ENCODE results near the gene DRC7. TPM values are rescaled to one million over a fixed set of nuclear protein-coding genes. Genes with fewer than 3 reads are reported as not detected.

The DRC7 gene
- total RNA-seq, 1 experiment from 2014 or later = 0.72 TPM

DNA sequence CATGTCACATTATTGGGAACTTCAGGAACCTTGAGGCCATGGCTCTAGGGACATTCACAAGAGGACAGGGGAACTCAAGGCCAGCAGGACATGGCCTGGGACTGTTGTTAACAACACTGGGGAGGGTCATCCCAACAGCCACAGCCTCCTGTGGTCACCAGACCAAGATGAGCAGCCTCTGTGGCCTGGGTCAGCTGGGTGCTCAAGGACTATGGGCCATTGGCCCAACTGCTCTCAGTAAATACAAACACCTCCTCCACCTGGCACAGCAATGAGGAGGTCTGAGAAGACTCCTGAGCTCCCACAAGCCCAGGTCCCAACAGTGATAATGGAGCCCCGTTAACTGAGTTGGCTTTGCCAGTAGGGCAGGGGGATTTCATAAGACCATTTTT, 86.7 kb downstream of the DRC7 start:
- Histone ChIP-seq H2BK120ac (ENCODE audit: low read depth, low read length, poor library complexity, severe bottlenecking) (no peak overlapping the region), H3K4me2 (ENCODE audit: insufficient read depth, insufficient read length, low read length) (no peak overlapping the region), H4K91ac (ENCODE audit: insufficient read length, low read depth, low read length) (no peak overlapping the region), H3K9ac (ENCODE audit: extremely low read depth, insufficient read length, low read length) (no peak overlapping the region), H3K9me3 (ENCODE audit: control insufficient read depth, low read depth, low read length) (no peaks in the 10 kb centered on the region), H3K4me1 (ENCODE audit: insufficient read depth, low read length) (peaks cover 2% of the 10 kb centered on the region; the same call in 1 of the 2 replicates), H3K23ac (ENCODE audit: insufficient read length, low read depth, low read length) (no peak overlapping the region), H3K79me2 (ENCODE audit: insufficient read depth, low read length) (no peaks in the 10 kb centered on the region), H2BK5ac (ENCODE audit: insufficient read length, low read length) (no peak overlapping the region), H3K23me2 (ENCODE audit: insufficient read length, low read depth, low read length, poor library complexity, severe bottlenecking) (no peaks in the 10 kb centered on the region), H3K18ac (ENCODE audit: insufficient read length, low read depth, low read length) (no peak overlapping the region), H3K4ac (ENCODE audit: low read depth, low read length) (no peak overlapping the region), H4K8ac (replicated peaks; ENCODE audit: insufficient read length, low read depth, low read length) (no peak overlapping the region), H3T11ph (ENCODE audit: low read length) (no peak overlapping the region), H3K14ac (ENCODE audit: insufficient read depth, low read length) (no peak overlapping the region), H3K79me1 (ENCODE audit: insufficient read depth, low read depth, low read length, poor library complexity, severe bottlenecking) (no peaks in the 10 kb centered on the region), H2BK20ac (ENCODE audit: low read depth, low read length, poor library complexity, severe bottlenecking) (no peak overlapping the region), H3K27ac (ENCODE audit: insufficient read length, low read depth, low read length) (no peak overlapping the region), H2BK12ac (ENCODE audit: insufficient read length, low read depth, low read length) (no peak overlapping the region), H4K20me1 (ENCODE audit: control insufficient read depth, insufficient read depth, insufficient read length) (no peaks in the 10 kb centered on the region), H3K27me3 (ENCODE audit: insufficient read depth, low read length) (no peaks in the 10 kb centered on the region), H2AK5ac (ENCODE audit: insufficient read length, low read length) (no peak overlapping the region), H2BK15ac (ENCODE audit: low read depth, low read length) (no peak overlapping the region), H3K56ac (ENCODE audit: insufficient read length, low read depth, low read length) (no peak overlapping the region), H4K5ac (ENCODE audit: insufficient read length, low read depth, low read length) (no peak overlapping the region), H2AFZ (ENCODE audit: low read length) (no peak overlapping the region)
- Mint-ChIP-seq H3K27ac (no peak overlapping the region), H3K27me3 (ENCODE audit: low read depth) (peaks cover 7% of the 10 kb centered on the region), H3K36me3 (ENCODE audit: insufficient read depth in 1 of 3, low read depth in 3 of 3) (no peaks in the 10 kb centered on the region; a peak in 1 of 7 replicates), H3K4me1 (peaks cover 10 to 17% of the 10 kb centered on the region in 2 experiments), H3K4me3 (no peak overlapping the region), H3K9me3 (no peaks in the 10 kb centered on the region; a peak in 2 of 5 replicates)
- WGBS (ENCODE audit: extremely low coverage, insufficient read length, low lambda C conversion rate) = no CpG with 5 or more reads among the region's 1 CpG
- TF ChIP-seq, protein P1, sequence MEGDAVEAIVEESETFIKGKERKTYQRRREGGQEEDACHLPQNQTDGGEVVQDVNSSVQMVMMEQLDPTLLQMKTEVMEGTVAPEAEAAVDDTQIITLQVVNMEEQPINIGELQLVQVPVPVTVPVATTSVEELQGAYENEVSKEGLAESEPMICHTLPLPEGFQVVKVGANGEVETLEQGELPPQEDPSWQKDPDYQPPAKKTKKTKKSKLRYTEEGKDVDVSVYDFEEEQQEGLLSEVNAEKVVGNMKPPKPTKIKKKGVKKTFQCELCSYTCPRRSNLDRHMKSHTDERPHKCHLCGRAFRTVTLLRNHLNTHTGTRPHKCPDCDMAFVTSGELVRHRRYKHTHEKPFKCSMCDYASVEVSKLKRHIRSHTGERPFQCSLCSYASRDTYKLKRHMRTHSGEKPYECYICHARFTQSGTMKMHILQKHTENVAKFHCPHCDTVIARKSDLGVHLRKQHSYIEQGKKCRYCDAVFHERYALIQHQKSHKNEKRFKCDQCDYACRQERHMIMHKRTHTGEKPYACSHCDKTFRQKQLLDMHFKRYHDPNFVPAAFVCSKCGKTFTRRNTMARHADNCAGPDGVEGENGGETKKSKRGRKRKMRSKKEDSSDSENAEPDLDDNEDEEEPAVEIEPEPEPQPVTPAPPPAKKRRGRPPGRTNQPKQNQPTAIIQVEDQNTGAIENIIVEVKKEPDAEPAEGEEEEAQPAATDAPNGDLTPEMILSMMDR (conservative IDR thresholded peaks at IDR 0.05) = no peak
- no peak for DNase-seq

Small RNAs within 50 kb of the gene (microRNA-seq; reads per million reads assigned to microRNA genes)
- gene MIR6772 (ENCODE audit: borderline microRNAs expressed) = not detected

Other genes with a start within 250 kb of the DRC7 start
- gene CIAPIN1, start 247.4 kb upstream of the DRC7 start, total RNA-seq (2021) = 82.8 and 85.3 TPM in 2 replicates
- gene COQ9, start 247.3 kb upstream of the DRC7 start, total RNA-seq (2021) = 31.7 and 32.9 TPM in 2 replicates
- 85.6 and 86.0 TPM in 2 replicates for gene POLR2C, start 232.1 kb upstream of the DRC7 start, total RNA-seq (2021)
- 13.1 and 13.2 TPM in 2 replicates for gene DOK4, start 208.3 kb upstream of the DRC7 start, total RNA-seq (2021)
- gene CCDC102A, start 158.2 kb upstream of the DRC7 start, total RNA-seq (2021) = 6.6 and 8.2 TPM in 2 replicates
- gene ADGRG5, start 152.2 kb upstream of the DRC7 start, total RNA-seq (2021) = 11.7 and 12.1 TPM in 2 replicates
- 0.57 and 1.1 TPM in 2 replicates for gene ADGRG1, start 66.2 kb upstream of the DRC7 start, total RNA-seq (2021)
- 0.46 and 0.64 TPM in 2 replicates for gene ADGRG3, start 26.5 kb upstream of the DRC7 start, total RNA-seq (2021)
- gene KATNB1, start 41.0 kb downstream of the DRC7 start, total RNA-seq (2021) = 25.7 and 29.9 TPM in 2 replicates
- 3.5 and 5.0 TPM in 2 replicates for gene KIFC3, start 107.7 kb downstream of the DRC7 start, total RNA-seq (2021)